SK-N-SH (cell line): ENCODE results near the gene ICOSLG. TPM values are rescaled to one million over a fixed set of nuclear protein-coding genes. Genes with fewer than 3 reads are reported as not detected.
"Not testable (repeated sequence)": the region's sequence is repeated elsewhere in the genome, so short reads cannot be mapped to it uniquely, and the experiment has no call there.

ENCODE experiments used
- CTCF ChIA-PET: fragments of 300-600, 350-600 bp; formaldehyde crosslinking; extraction: SDS; loops from one replicate; lab custom pipeline; 2021; lab: Yijun Ruan, JAX
- POLR2A ChIA-PET: fragments of 350-600 bp; sonication (Branson Sonifier 250); formaldehyde crosslinking; extraction: SDS; loops from one replicate; lab custom pipeline; 2020; ENCODE audit warnings: antibody characterized with exemption, inconsistent platforms; lab: Yijun Ruan, JAX
- DNase-seq: peaks from one replicate; pipeline ENCODE4 v3.0.0; 2012
- H2AFZ ChIP-seq: fragments of 200-600 bp; sonication (generic); 2 replicates; pipeline ENCODE4 v1.8.1; 2016; ENCODE audit warnings: antibody characterized with exemption, mild to moderate bottlenecking, low read depth
- H3F3A ChIP-seq: fragments of 200-600 bp; sonication (generic); replicated peaks from 2 replicates; pipeline ENCODE3; 2016; ENCODE audit warnings: antibody characterized with exemption, mild to moderate bottlenecking; ENCODE audit not compliant: insufficient read depth
- H3K27ac ChIP-seq, 2 experiments: fragments of 200-500 bp in 1 of 2; fragments of 200-600 bp in 1 of 2; sonication (Bioruptor generic) in 1 of 2; sonication (generic), shearing (Covaris generic) in 1 of 2; 2 replicates each; pipeline versions ENCODE4 v1.5.1 to v1.6.1; 2014 to 2016; ENCODE audit warnings: low read depth in 2 of 2, inconsistent platforms in 1 of 2, low read length in 1 of 2, mild to moderate bottlenecking in 1 of 2, mixed read lengths in 1 of 2
- H3K27me3 ChIP-seq: fragments of 200-600 bp; sonication (generic), shearing (Covaris generic); 2 replicates; pipeline ENCODE4 v1.6.1; 2016; ENCODE audit warnings: mixed run types; ENCODE audit not compliant: insufficient read depth
- H3K36me3 ChIP-seq, 2 experiments: fragments of 200-500 bp in 1 of 2; fragments of 200-600 bp in 1 of 2; sonication (Bioruptor generic) in 1 of 2; sonication (generic) in 1 of 2; replicated peaks in 1 of 2; 2 replicates each; pipeline versions ENCODE3 to v1.5.1; 2014 to 2016; ENCODE audit warnings: low read length in 1 of 2, mild to moderate bottlenecking in 1 of 2; ENCODE audit not compliant: insufficient read depth in 2 of 2, control insufficient read depth in 1 of 2
- H3K4me1 ChIP-seq, 2 experiments: fragments of 200-500 bp in 1 of 2; fragments of 200-600 bp in 1 of 2; sonication (Bioruptor generic) in 1 of 2; sonication (generic), shearing (Covaris generic) in 1 of 2; 2 replicates each; pipeline versions ENCODE4 v1.5.1 to v1.6.1; 2014 to 2016; ENCODE audit warnings: low read depth in 1 of 2, low read length in 1 of 2, mixed run types in 1 of 2; ENCODE audit not compliant: insufficient read depth in 2 of 2, control insufficient read depth in 1 of 2
- H3K4me2 ChIP-seq: fragments of 200-600 bp; sonication (generic), shearing (Covaris generic); 2 replicates; pipeline ENCODE4 v1.6.1; 2017; ENCODE audit warnings: mixed run types
- H3K4me3 ChIP-seq, 2 experiments: fragments of 200-500 bp in 1 of 2; fragments of 200-600 bp in 1 of 2; sonication (Bioruptor generic) in 1 of 2; sonication (generic), shearing (Covaris generic) in 1 of 2; 2 replicates each; pipeline versions ENCODE4 v1.5.1 to v1.8.1; 2014 to 2016; ENCODE audit warnings: low read depth in 2 of 2, inconsistent platforms in 1 of 2, low read length in 1 of 2, mild to moderate bottlenecking in 1 of 2, mixed read lengths in 1 of 2, moderate library complexity in 1 of 2
- H3K79me2 ChIP-seq: fragments of 200-600 bp; sonication (generic); 2 replicates; pipeline ENCODE4 v1.8.1; 2017; ENCODE audit warnings: mild to moderate bottlenecking; ENCODE audit not compliant: insufficient read depth
- H3K9ac ChIP-seq: fragments of 200-600 bp; sonication (generic); 2 replicates; pipeline ENCODE4 v1.6.1; 2017; ENCODE audit warnings: mixed run types
- H3K9me2 ChIP-seq: fragments of 200-600 bp; sonication (generic); 2 replicates; pipeline ENCODE4 v1.6.1; 2017; ENCODE audit warnings: mixed run types
- H3K9me3 ChIP-seq: fragments of 200-600 bp; sonication (generic); 2 replicates; pipeline ENCODE4 v1.6.1; 2017; ENCODE audit warnings: mixed run types, mild to moderate bottlenecking, moderate library complexity
- H4K20me1 ChIP-seq: fragments of 200-600 bp; sonication (generic); 2 replicates; pipeline ENCODE4 v1.6.1; 2017; ENCODE audit warnings: mild to moderate bottlenecking, mixed run types; ENCODE audit not compliant: insufficient read depth
- WGBS: methylation state at CpG from one replicate; pipeline ENCODE4 v1.1.6; 2017; ENCODE audit warnings: low lambda C conversion rate; 5-methylcytosine and 5-hydroxymethylcytosine counted together
- polyA plus RNA-seq, 3 experiments: library from polyadenylated mRNA; depleted of rRNA; stranded (reverse); fragments of >200 nt; gene quantifications; 2 replicates each; pipeline ENCODE4 v1.2.3, GENCODE V29; 2012

Gene ICOSLG
- polyA plus RNA-seq, 1 of the 3 experiments (the other 2 are of a cell fraction) = 0.43 TPM

GRCh38 chr21:44207860-44208646 lies 32.7 kb downstream of the ICOSLG start:
- no CpG with 5 or more reads among the region's 15 CpGs for WGBS
- H3K4me1 ChIP-seq, H3K79me2 ChIP-seq, H3F3A ChIP-seq, CTCF ChIA-PET, POLR2A ChIA-PET, H3K9me2 ChIP-seq, H3K9ac ChIP-seq, H3K4me3 ChIP-seq, H3K9me3 ChIP-seq, H3K27ac ChIP-seq, H2AFZ ChIP-seq, H3K36me3 ChIP-seq, DNase-seq, H3K27me3 ChIP-seq, H3K4me2 ChIP-seq, H4K20me1 ChIP-seq: not testable (repeated sequence)

GRCh38 chr21:44206698-44207676 lies 33.8 kb downstream of the ICOSLG start:
- no CpG with 5 or more reads among the region's 33 CpGs for WGBS
- H3K36me3 ChIP-seq, H3K4me3 ChIP-seq, H2AFZ ChIP-seq, H3K27ac ChIP-seq, H3K27me3 ChIP-seq, H3K4me2 ChIP-seq, H3K79me2 ChIP-seq, H4K20me1 ChIP-seq, DNase-seq, POLR2A ChIA-PET, CTCF ChIA-PET, H3K9me3 ChIP-seq, H3F3A ChIP-seq, H3K4me1 ChIP-seq, H3K9me2 ChIP-seq, H3K9ac ChIP-seq: not testable (repeated sequence)

- H3K9ac ChIP-seq, H3K27ac ChIP-seq, DNase-seq, H3F3A ChIP-seq, POLR2A ChIA-PET, H3K79me2 ChIP-seq, H3K4me1 ChIP-seq, CTCF ChIA-PET, H3K36me3 ChIP-seq, H4K20me1 ChIP-seq, H2AFZ ChIP-seq, H3K27me3 ChIP-seq, H3K9me2 ChIP-seq, H3K4me2 ChIP-seq, H3K4me3 ChIP-seq, H3K9me3 ChIP-seq: not testable (repeated sequence)
- WGBS = no CpG with 5 or more reads among the region's 24 CpGs
Measured at GRCh38 chr21:44206187-44206586, 34.6 kb downstream of the ICOSLG start.

- CTCF ChIA-PET, H4K20me1 ChIP-seq, H3K4me2 ChIP-seq, H2AFZ ChIP-seq, DNase-seq, H3K4me3 ChIP-seq, H3K9me2 ChIP-seq, H3K27me3 ChIP-seq, POLR2A ChIA-PET, H3K9ac ChIP-seq, H3K9me3 ChIP-seq, H3K27ac ChIP-seq, H3K79me2 ChIP-seq, H3F3A ChIP-seq, H3K4me1 ChIP-seq, H3K36me3 ChIP-seq: not testable (repeated sequence)
- WGBS = no CpG with 5 or more reads among the region's 30 CpGs
Measured at GRCh38 chr21:44202590-44203299, 38.0 kb downstream of the ICOSLG start.

- H3K9me3 ChIP-seq, H3K36me3 ChIP-seq, H3K9me2 ChIP-seq, H3K4me2 ChIP-seq, H4K20me1 ChIP-seq, CTCF ChIA-PET, DNase-seq, H3K27ac ChIP-seq, H2AFZ ChIP-seq, H3K79me2 ChIP-seq, H3K4me3 ChIP-seq, POLR2A ChIA-PET, H3K9ac ChIP-seq, H3K4me1 ChIP-seq, H3K27me3 ChIP-seq, H3F3A ChIP-seq: not testable (repeated sequence)
- 80% methylated on average over 8 of the region's 11 CpGs for WGBS
Measured at GRCh38 chr21:44199997-44200396, 40.7 kb downstream of the ICOSLG start.
